ENCODE measurements around the gene SCGB1D4.

The SCGB1D4 gene

GRCh38 chr11:62256281-62256680 is 42.6 kb downstream of the SCGB1D4 start:
- TF ChIP-seq ZNF274 (IDR thresholded peaks at IDR 0.05; ENCODE audit: low read depth, low read length): no peak
- H3K4me3 ChIP-seq (ENCODE audit: low read length): no peak overlapping the region

- H3K4me3 ChIP-seq (ENCODE audit: low read length): no peak overlapping the region
- TF ChIP-seq ZNF274 (IDR thresholded peaks at IDR 0.05; ENCODE audit: low read depth, low read length): no peak
Observed at GRCh38 chr11:62253999-62254542, 44.8 kb downstream of the SCGB1D4 start.

- no peak for TF ChIP-seq ZNF274 (IDR thresholded peaks at IDR 0.05; ENCODE audit: low read depth, low read length)
- H3K4me3 ChIP-seq (ENCODE audit: low read length): no peak overlapping the region
Observed at GRCh38 chr11:62251698-62252097, 47.2 kb downstream of the SCGB1D4 start.
